MCF 10A (cell line): Measurements from ENCODE around the gene MRPS26. TPM values are rescaled to one million over a fixed set of nuclear protein-coding genes. Genes with fewer than 3 reads are reported as not detected.

Experiments used
- BruUV-seq: library from RNA; stranded (reverse); fragments of 400-500 nt; replicated peaks from 2 replicates; lab custom pipeline; 2021; lab: Mats Ljungman, UMichigan
- CTCF ChIA-PET: fragments of 300-600 bp; sonication (Branson Sonifier 250); formaldehyde crosslinking; extraction: SDS; loops from one replicate; lab custom pipeline; 2021; ENCODE audit warnings: antibody characterized with exemption, inconsistent platforms; lab: Yijun Ruan, JAX
- POLR2A ChIA-PET: fragments of 300-600, 350-650 bp; sonication (Branson Sonifier 250); formaldehyde crosslinking; extraction: SDS; loops from one replicate; lab custom pipeline; 2020; ENCODE audit warnings: antibody characterized with exemption, inconsistent platforms; lab: Yijun Ruan, JAX
- DNase-seq: peaks from one replicate; pipeline ENCODE4 v3.0.0-alpha.2; 2018; ENCODE audit not compliant: unreplicated experiment
- H3K27ac Mint-ChIP-seq: one replicate; pipeline ENCODE4 v1.8.0; 2022; ENCODE audit warnings: mild to moderate bottlenecking, low read depth, mixed read lengths; ENCODE audit not compliant: unreplicated experiment
- H3K27me3 Mint-ChIP-seq: one replicate; pipeline ENCODE4 v1.8.0; 2022; ENCODE audit warnings: mixed read lengths; ENCODE audit not compliant: insufficient read depth, unreplicated experiment
- H3K36me3 Mint-ChIP-seq: one replicate; pipeline ENCODE4 v1.8.0; 2022; ENCODE audit warnings: mild to moderate bottlenecking, moderate library complexity, mixed read lengths; ENCODE audit not compliant: insufficient read depth, unreplicated experiment
- H3K4me1 Mint-ChIP-seq: one replicate; pipeline ENCODE4 v1.8.0; 2022; ENCODE audit warnings: mixed read lengths; ENCODE audit not compliant: insufficient read depth, unreplicated experiment
- H3K4me3 Mint-ChIP-seq: one replicate; pipeline ENCODE4 v1.8.0; 2022; ENCODE audit warnings: mild to moderate bottlenecking, moderate library complexity, mixed read lengths; ENCODE audit not compliant: unreplicated experiment
- H3K9me3 Mint-ChIP-seq: one replicate; pipeline ENCODE4 v1.8.0; 2022; ENCODE audit warnings: mixed read lengths; ENCODE audit not compliant: unreplicated experiment
- CTCF ChIP-seq: fragments of 200-600 bp; IDR thresholded peaks from one replicate; pipeline ENCODE4 v1.8.0; 2022; ENCODE audit warnings: antibody characterized with exemption, mild to moderate bottlenecking; ENCODE audit not compliant: unreplicated experiment
- intact Hi-C: fragments of 100-400 bp; cut with micrococcal nuclease; formaldehyde crosslinking; loops from 2 replicates; pipeline ENCODE4 v1.14.1; 2022
- total RNA-seq: library from RNA; stranded (reverse); gene quantifications from 2 replicates; pipeline ENCODE4 v1.2.3, GENCODE V29; 2022

MRPS26 gene
- total RNA-seq, 1 experiment from 2014 or later, result 68.4 TPM

DNA sequence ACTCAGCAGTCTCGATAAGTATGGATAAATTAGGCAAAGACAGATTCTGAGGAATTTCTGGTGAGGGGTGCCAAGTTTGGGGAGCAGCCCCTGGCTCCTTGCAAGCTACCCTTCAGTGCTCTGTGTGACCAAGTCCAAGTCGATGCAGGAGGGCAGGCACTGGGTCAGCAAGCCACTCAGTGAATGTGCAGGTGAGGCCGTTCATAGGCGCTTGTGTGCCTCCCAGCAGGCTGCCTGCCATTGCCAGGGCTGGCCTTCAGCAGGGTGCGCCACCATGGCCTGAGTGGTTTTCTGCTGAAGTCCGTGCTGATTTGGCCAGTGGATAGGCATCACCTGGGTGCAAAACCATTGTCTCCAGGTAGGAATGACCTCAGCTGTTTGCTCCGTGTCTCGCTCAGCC lies 5.8 kb upstream of the MRPS26 start:
- ChIA-PET POLR2A (interaction anchor here (0.8 kb wide), 1 partner anchor 56 kb away, joined by 3 read pairs; no protein-coding TSS in a partner anchor), CTCF (no interaction called here)
- intact Hi-C loops, result no loop called here
- Mint-ChIP-seq H3K27me3 (no peaks in the 10 kb centered on the region), H3K4me3 (no peak overlapping the region), H3K36me3 (peaks cover 24% of the 10 kb centered on the region), H3K4me1 (peaks cover 6% of the 10 kb centered on the region), H3K27ac (no peak overlapping the region), H3K9me3 (no peaks in the 10 kb centered on the region)
- DNase-seq, result no peak
- TF ChIP-seq CTCF, result no peak
- no TSS peak for BruUV-seq

DNA sequence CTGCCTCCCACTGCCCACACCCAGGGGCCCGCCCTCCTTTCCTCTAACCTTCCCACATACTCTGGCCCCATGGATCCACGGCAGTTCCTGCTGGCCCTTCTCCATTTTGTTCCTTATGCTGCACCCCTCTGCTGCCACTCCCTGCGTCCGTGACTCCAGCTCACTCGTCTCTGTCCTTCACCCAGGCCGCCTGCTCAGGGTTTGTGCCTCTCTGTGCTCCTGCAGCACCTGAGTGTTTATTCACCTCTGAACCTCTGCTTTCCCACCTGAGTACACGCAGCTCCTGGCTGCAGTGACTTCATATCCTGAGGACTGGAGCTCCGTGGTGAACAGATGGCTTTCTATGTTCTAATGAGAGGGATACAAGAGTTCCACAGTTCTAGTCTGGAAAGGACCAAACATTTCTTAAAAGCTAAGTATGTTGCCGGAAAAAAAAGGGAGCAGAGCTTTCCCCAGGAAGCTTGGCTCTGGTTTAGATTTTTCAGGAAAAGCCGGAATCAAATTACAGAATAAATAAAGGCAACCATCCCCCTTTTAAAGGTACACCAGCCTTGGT lies 3.9 kb upstream of the MRPS26 start:
- intact Hi-C loops, result no loop called here
- POLR2A ChIA-PET, result no interaction called here
- CTCF ChIA-PET, result interaction anchor here (3.2 kb wide), 1 partner anchor 11 kb away, joined by 22 read pairs; no protein-coding TSS in a partner anchor
- no peaks in the 10 kb centered on the region for H3K27me3 Mint-ChIP-seq
- no TSS peak for BruUV-seq
- peaks cover 10% of the 10 kb centered on the region for H3K4me1 Mint-ChIP-seq
- no peaks in the 10 kb centered on the region for H3K9me3 Mint-ChIP-seq
- H3K36me3 Mint-ChIP-seq, result peaks cover 28% of the 10 kb centered on the region
- no peak for DNase-seq
- no peak overlapping the region for H3K4me3 Mint-ChIP-seq
- no peak overlapping the region for H3K27ac Mint-ChIP-seq
- TF ChIP-seq CTCF, result no peak

DNA sequence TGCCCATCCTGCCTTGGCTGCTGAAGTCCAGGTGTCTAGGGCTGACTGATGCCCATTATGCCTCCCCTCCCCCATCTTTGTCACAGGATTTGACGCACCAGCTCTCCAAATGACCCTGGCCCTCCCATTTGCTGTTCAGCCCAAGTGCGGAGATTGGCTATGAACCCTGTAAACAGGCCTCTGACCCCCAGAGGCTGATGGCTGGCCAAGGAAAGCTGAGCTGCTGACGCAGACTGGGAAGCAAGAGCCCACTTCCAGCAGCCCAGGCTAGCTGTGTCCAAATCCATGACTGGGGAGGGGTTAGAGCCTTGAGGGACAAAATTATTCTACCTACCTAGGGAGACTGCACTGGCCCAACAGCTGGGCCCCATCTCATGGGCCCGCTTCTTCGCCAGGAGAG lies 3.2 kb upstream of the MRPS26 start:
- Mint-ChIP-seq H3K27me3 (no peaks in the 10 kb centered on the region), H3K9me3 (no peaks in the 10 kb centered on the region), H3K27ac (no peak overlapping the region), H3K4me1 (peaks cover 12% of the 10 kb centered on the region), H3K4me3 (no peak overlapping the region), H3K36me3 (peaks cover 33% of the 10 kb centered on the region)
- intact Hi-C loops, result no loop called here
- CTCF ChIA-PET, result interaction anchor here (3.2 kb wide), 1 partner anchor 10 kb away, joined by 22 read pairs; no protein-coding TSS in a partner anchor
- no TSS peak for BruUV-seq
- TF ChIP-seq CTCF, result no peak
- POLR2A ChIA-PET, result interaction anchor here (0.7 kb wide), 1 partner anchor 180 kb away, joined by 3 read pairs; no protein-coding TSS in a partner anchor
- DNase-seq, result no peak

- no peak for DNase-seq
- H3K4me1 Mint-ChIP-seq, result peaks cover 12% of the 10 kb centered on the region
- intact Hi-C loops, result no loop called here
- H3K27ac Mint-ChIP-seq, result no peak within 1 kb of the TSS
- TF ChIP-seq CTCF, result no peak
- H3K36me3 Mint-ChIP-seq, result peaks cover 34% of the 10 kb centered on the region
- CTCF ChIA-PET, result interaction anchor here (3.2 kb wide), 1 partner anchor 9 kb away, joined by 22 read pairs; no protein-coding TSS in a partner anchor
- H3K4me3 Mint-ChIP-seq, result no peak within 1 kb of the TSS
- no peaks in the 10 kb centered on the region for H3K27me3 Mint-ChIP-seq
- POLR2A ChIA-PET, result interaction anchor here (0.7 kb wide), 2 partner anchors 180 to 594 kb away, joined by 3 read pairs; no protein-coding TSS in a partner anchor
- H3K9me3 Mint-ChIP-seq, result no peaks in the 10 kb centered on the region
- no TSS peak for BruUV-seq
Observed at GRCh38 chr20:3043322-3043721, 2.5 kb upstream of the MRPS26 start, which contains the start of gene GNRH2. TSS of gene GNRH2 (plus strand) at chr20:3043622. CDS start at chr20:3044415, 793 bp downstream.
